GM12878 (cell line): Measurements from ENCODE around the gene MYOCD. TPM values are rescaled to one million over a fixed set of nuclear protein-coding genes. Genes with fewer than 3 reads are reported as not detected.

Source experiments
- ATAC-seq: fragments of 200-7000 bp; cut with Tn5 transposase; 3 replicates; pipeline ENCODE4 v1.9.1; 2020; ENCODE audit warnings: mild to moderate bottlenecking, moderate library complexity
- BruUV-seq: library from RNA; stranded (reverse); fragments of 400-500 nt; replicated peaks from 2 replicates; lab custom pipeline; 2021; lab: Mats Ljungman, UMichigan
- CTCF ChIA-PET: fragments of 300-600 bp; sonication (Branson Sonifier 250); formaldehyde crosslinking; extraction: SDS; loops from one replicate; lab custom pipeline; 2021; ENCODE audit warnings: inconsistent platforms; lab: Yijun Ruan, JAX
- POLR2A ChIA-PET: fragments of 350-600 bp; formaldehyde crosslinking; extraction: SDS; loops from one replicate; lab custom pipeline; 2021; ENCODE audit warnings: inconsistent platforms; lab: Charles Lee
- RAD21 ChIA-PET: fragments of 300-600 bp; sonication (Branson Sonifier 250); formaldehyde crosslinking; loops from one replicate; lab custom pipeline; 2023; ENCODE audit warnings: antibody characterized with exemption; ENCODE audit not compliant: unreplicated experiment; lab: Charles Lee
- SMC1A ChIA-PET: fragments of 300-600 bp; sonication (Branson Sonifier 250); formaldehyde crosslinking; loops from one replicate; lab custom pipeline; 2023; ENCODE audit not compliant: unreplicated experiment, uncharacterized antibody; lab: Charles Lee
- DNase-seq: peaks from one replicate; pipeline ENCODE4 v3.0.0-alpha.2; 2011; ENCODE audit warnings: low read depth, low spot score
- FAIRE-seq: peaks from 3 replicates; lab custom pipeline; 2011; peaks lifted over from hg19 to GRCh38; lab: Jason Lieb, UNC
- H2AFZ ChIP-seq: 2 replicates; pipeline ENCODE4 v1.6.0; 2011; ENCODE audit warnings: low read depth, low read length, control low read depth; ENCODE audit not compliant: control insufficient read depth
- H3K27ac ChIP-seq: 2 replicates; pipeline ENCODE4 v1.5.1; 2011; ENCODE audit warnings: control low read depth; ENCODE audit not compliant: control insufficient read depth, insufficient read depth
- H3K27me3 ChIP-seq, 2 experiments: replicated peaks in 1 of 2; 2 replicates each; pipeline versions ENCODE4 v1.6.0 to v1.6.1; 2011; ENCODE audit warnings: low read length in 1 of 2; ENCODE audit not compliant: control insufficient read depth in 2 of 2, insufficient read depth in 2 of 2
- H3K36me3 ChIP-seq, 2 experiments: 2 replicates each; pipeline ENCODE4 v1.5.1; 2011; ENCODE audit warnings: low read length in 1 of 2; ENCODE audit not compliant: control insufficient read depth in 2 of 2, insufficient read depth in 2 of 2
- H3K4me1 ChIP-seq: 2 replicates; pipeline ENCODE4 v1.6.1; 2011; ENCODE audit warnings: mild to moderate bottlenecking, low read length, moderate library complexity, mixed read lengths; ENCODE audit not compliant: control insufficient read depth, insufficient read depth
- H3K4me2 ChIP-seq: 2 replicates; pipeline ENCODE4 v1.6.0; 2011; ENCODE audit warnings: control low read depth; ENCODE audit not compliant: control insufficient read depth, insufficient read depth
- H3K4me3 ChIP-seq: fragments of 200-600 bp; sonication (generic); 2 replicates; pipeline ENCODE4 v1.5.1; 2016
- H3K79me2 ChIP-seq: 2 replicates; pipeline ENCODE4 v1.6.0; 2011; ENCODE audit warnings: low read length; ENCODE audit not compliant: control insufficient read depth, insufficient read depth
- H3K9ac ChIP-seq: 2 replicates; pipeline ENCODE4 v1.8.0; 2011; ENCODE audit warnings: low read length, control low read depth, mixed read lengths; ENCODE audit not compliant: control insufficient read depth, insufficient read depth
- H3K9me3 ChIP-seq: replicated peaks from 3 replicates; pipeline ENCODE4 v1.5.1; 2011; ENCODE audit warnings: mild to moderate bottlenecking, low read length; ENCODE audit not compliant: control insufficient read depth, insufficient read depth
- H4K20me1 ChIP-seq: 2 replicates; pipeline ENCODE4 v1.6.0; 2011; ENCODE audit not compliant: control insufficient read depth, insufficient read depth
- SPI1 ChIP-seq: IDR thresholded peaks from 2 replicates; pipeline ENCODE4 v1.6.1; 2011; ENCODE audit warnings: low read depth, mild to moderate bottlenecking, low read length, moderate library complexity, borderline replicate concordance; ENCODE audit not compliant: insufficient read depth
- YY1 ChIP-seq: IDR thresholded peaks from 2 replicates; pipeline ENCODE4 v1.6.1; 2011; ENCODE audit warnings: low read depth, mild to moderate bottlenecking, low read length
- WGBS: methylation state at CpG from one replicate; pipeline ENCODE4 v1.1.6; 2016; ENCODE audit warnings: low lambda C conversion rate; ENCODE audit not compliant: insufficient replicate concordance, insufficient coverage; ENCODE audit errors: missing lambda C conversion rate; 5-methylcytosine and 5-hydroxymethylcytosine counted together
- in situ Hi-C: fragments of 300-500 bp; cut with MboI; formaldehyde crosslinking; loops from 9 replicates; pipeline ENCODE4 v1.14.3; 2018; ENCODE audit warnings: mixed read lengths
- intact Hi-C: fragments of 100-400 bp; cut with micrococcal nuclease; formaldehyde crosslinking; loops from one replicate; pipeline ENCODE4 v1.14.2; 2022; ENCODE audit not compliant: unreplicated experiment
- polyA plus RNA-seq, 11 experiments: library from polyadenylated mRNA; depleted of rRNA in 4 of 11; unstranded in 6 of 11; stranded (reverse) in 5 of 11; fragments of >200 nt; fragmentation: Nextera tagmentation in 4 of 11; fragmentation: Illumina TruSeq in 1 of 11; extraction: Ambion mirVana in 4 of 11; extraction: Trizol in 1 of 11; gene quantifications; 1 replicate in 1 of 11; 2 replicates in 10 of 11; pipeline versions ENCODE4 v1.2.1 to v1.2.3, GENCODE V29; 2011 to 2016; ENCODE audit warnings: inconsistent platforms in 2 of 11, missing spikeins in 2 of 11, low read depth in 1 of 11
- total RNA-seq, 4 experiments: library from RNA; depleted of rRNA in 3 of 4; stranded (reverse); fragments of >200 nt in 3 of 4; fragmentation: Illumina TruSeq in 1 of 4; extraction: Trizol in 1 of 4; gene quantifications; 2 replicates each; pipeline versions ENCODE4 v1.2.1 to v1.2.3, GENCODE V29; 2013 to 2021
- TF ChIP-seq, protein P1 (sequence below): fragments of 450-650 bp; IDR thresholded peaks from 2 replicates; pipeline ENCODE4 v1.6.1; 2017; ENCODE audit warnings: mild to moderate bottlenecking, moderate library complexity
- TF ChIP-seq, protein P2 (sequence below): fragments of 450-650 bp; IDR thresholded peaks from 2 replicates; pipeline ENCODE4 v1.6.1; 2016; ENCODE audit warnings: mild to moderate bottlenecking

Gene MYOCD
- total and polyA plus RNA-seq, 10 of the 15 experiments (the other 5 are each of a cell fraction or from before 2014, with no cell fraction given): not detected

DNA sequence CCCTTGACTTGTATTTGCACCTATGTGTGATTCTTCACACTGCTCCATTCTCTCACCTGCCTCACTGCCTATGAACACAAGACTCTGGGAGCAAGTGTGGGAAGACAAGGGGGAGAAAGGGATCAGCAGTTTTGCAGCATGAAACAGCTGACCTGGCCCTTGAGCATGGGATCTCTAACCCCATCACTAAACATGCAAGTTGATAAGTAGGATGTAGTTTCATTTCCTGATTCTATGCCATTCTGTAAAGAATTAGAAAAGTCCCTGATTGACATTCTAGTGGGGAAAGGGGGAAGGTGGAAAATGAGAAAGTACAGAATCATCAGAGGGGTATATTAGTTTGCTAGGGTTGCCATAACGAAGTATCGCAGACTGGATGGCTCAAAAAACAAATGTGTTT lies 25.3 kb upstream of the MYOCD start:
- in situ Hi-C loops (no loop called here), intact Hi-C loops (no loop called here)
- no peak for DNase-seq
- no peaks in the 10 kb centered on the region for H3K79me2 ChIP-seq
- H3K4me1 ChIP-seq: no peaks in the 10 kb centered on the region
- no peak for ATAC-seq
- WGBS: 5% methylated on average over 2 of the region's 2 CpGs
- no peaks in the 10 kb centered on the region; the same call in 2 of the 3 replicates for H3K9me3 ChIP-seq
- TF ChIP-seq, protein P1, sequence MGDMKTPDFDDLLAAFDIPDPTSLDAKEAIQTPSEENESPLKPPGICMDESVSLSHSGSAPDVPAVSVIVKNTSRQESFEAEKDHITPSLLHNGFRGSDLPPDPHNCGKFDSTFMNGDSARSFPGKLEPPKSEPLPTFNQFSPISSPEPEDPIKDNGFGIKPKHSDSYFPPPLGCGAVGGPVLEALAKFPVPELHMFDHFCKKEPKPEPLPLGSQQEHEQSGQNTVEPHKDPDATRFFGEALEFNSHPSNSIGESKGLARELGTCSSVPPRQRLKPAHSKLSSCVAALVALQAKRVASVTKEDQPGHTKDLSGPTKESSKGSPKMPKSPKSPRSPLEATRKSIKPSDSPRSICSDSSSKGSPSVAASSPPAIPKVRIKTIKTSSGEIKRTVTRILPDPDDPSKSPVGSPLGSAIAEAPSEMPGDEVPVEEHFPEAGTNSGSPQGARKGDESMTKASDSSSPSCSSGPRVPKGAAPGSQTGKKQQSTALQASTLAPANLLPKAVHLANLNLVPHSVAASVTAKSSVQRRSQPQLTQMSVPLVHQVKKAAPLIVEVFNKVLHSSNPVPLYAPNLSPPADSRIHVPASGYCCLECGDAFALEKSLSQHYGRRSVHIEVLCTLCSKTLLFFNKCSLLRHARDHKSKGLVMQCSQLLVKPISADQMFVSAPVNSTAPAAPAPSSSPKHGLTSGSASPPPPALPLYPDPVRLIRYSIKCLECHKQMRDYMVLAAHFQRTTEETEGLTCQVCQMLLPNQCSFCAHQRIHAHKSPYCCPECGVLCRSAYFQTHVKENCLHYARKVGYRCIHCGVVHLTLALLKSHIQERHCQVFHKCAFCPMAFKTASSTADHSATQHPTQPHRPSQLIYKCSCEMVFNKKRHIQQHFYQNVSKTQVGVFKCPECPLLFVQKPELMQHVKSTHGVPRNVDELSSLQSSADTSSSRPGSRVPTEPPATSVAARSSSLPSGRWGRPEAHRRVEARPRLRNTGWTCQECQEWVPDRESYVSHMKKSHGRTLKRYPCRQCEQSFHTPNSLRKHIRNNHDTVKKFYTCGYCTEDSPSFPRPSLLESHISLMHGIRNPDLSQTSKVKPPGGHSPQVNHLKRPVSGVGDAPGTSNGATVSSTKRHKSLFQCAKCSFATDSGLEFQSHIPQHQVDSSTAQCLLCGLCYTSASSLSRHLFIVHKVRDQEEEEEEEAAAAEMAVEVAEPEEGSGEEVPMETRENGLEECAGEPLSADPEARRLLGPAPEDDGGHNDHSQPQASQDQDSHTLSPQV: no peak
- TF ChIP-seq SPI1 (peak; percentile 47; the same call in 1 of the 2 replicates), YY1 (no peak)
- TF ChIP-seq, protein P2, sequence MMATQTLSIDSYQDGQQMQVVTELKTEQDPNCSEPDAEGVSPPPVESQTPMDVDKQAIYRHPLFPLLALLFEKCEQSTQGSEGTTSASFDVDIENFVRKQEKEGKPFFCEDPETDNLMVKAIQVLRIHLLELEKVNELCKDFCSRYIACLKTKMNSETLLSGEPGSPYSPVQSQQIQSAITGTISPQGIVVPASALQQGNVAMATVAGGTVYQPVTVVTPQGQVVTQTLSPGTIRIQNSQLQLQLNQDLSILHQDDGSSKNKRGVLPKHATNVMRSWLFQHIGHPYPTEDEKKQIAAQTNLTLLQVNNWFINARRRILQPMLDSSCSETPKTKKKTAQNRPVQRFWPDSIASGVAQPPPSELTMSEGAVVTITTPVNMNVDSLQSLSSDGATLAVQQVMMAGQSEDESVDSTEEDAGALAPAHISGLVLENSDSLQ: peak; percentile 15; the same call in 1 of the 2 replicates
- no peak overlapping the region for H3K4me3 ChIP-seq
- H3K27ac ChIP-seq: no peak overlapping the region
- RAD21 ChIA-PET: no interaction called here
- CTCF ChIA-PET: no interaction called here
- H2AFZ ChIP-seq: no peak overlapping the region
- H3K27me3 ChIP-seq: no peaks in the 10 kb centered on the region
- BruUV-seq: no TSS peak
- SMC1A ChIA-PET: no interaction called here
- H4K20me1 ChIP-seq: no peaks in the 10 kb centered on the region
- FAIRE-seq: no peak
- POLR2A ChIA-PET: no interaction called here
- H3K4me2 ChIP-seq: no peak overlapping the region
- no peak overlapping the region for H3K9ac ChIP-seq
- H3K36me3 ChIP-seq: no peaks in the 10 kb centered on the region
